ENCODE results near the gene GNG12. TPM values are rescaled to one million over a fixed set of nuclear protein-coding genes. Genes with fewer than 3 reads are reported as not detected.

Gene GNG12
- total RNA-seq, 2 donors from 2014 or later: 116 to 137 TPM

DNA sequence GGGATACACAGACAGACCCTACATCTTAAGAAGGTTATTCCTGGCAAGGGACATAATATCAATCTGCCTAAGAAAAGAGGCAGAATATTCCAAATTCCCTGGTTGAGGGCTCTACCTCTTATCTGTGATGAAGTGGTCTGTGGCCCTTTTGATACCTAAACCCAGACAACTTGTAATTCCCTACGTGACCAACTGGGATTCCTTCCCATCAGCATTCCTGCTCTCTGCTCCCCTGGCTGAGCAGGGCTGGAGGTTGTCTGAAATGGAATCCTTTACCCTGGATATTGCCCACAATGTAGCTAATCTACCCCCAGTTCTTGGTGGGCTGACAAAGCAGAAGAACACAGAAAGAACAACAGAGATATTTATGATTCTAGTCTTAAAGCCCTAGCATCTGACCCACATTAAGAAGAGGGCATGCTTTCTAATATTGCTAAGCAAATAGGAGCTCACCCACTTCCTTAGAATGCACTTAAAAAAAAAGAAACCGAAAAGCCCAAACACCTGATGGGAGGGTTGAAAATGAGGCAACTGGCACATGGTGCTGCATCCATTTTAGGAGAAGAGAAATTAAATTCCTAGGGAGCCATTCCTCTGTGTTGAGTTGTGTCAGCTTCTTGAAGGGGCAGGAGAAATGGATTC is 111.5 kb downstream of the GNG12 start:
- Histone ChIP-seq H3K9me3 (no peaks in the 10 kb centered on the region), H3K27ac (peak overlapping the region; percentile 46 to 80), H3K4me1 (ENCODE audit: control insufficient read depth in 1 of 2, low read depth in 2 of 2) (peaks cover 37 to 59% of the 10 kb centered on the region in 2 donors), H3K4me3 (peak overlapping the region; percentile 8), H3K36me3 (no peaks in the 10 kb centered on the region), H3K27me3 (replicated peaks; ENCODE audit: insufficient read depth) (no peaks in the 10 kb centered on the region)
- TF ChIP-seq CTCF (IDR thresholded peaks at IDR 0.05): no peak
- no peak for ATAC-seq (ENCODE audit: insufficient number of reproducible peaks, low FRiP score, low read depth)
- no peak for DNase-seq (ENCODE audit: low spot score)

GRCh38 chr1:67721112-67721511 is 112.2 kb downstream of the GNG12 start:
- Histone ChIP-seq H3K27me3 (replicated peaks; ENCODE audit: insufficient read depth) (no peaks in the 10 kb centered on the region), H3K9me3 (no peaks in the 10 kb centered on the region), H3K4me1 (ENCODE audit: control insufficient read depth in 1 of 2, low read depth in 2 of 2) (peaks cover 41 to 66% of the 10 kb centered on the region in 2 donors), H3K36me3 (no peaks in the 10 kb centered on the region), H3K27ac (peak overlapping the region; percentile 46 to 80), H3K4me3 (no peak overlapping the region)
- ATAC-seq (ENCODE audit: insufficient number of reproducible peaks, low FRiP score, low read depth): no peak
- no peak for DNase-seq (ENCODE audit: low spot score)
- TF ChIP-seq CTCF (IDR thresholded peaks at IDR 0.05): no peak

- H3K27ac ChIP-seq: no peak overlapping the region
- H3K4me1 ChIP-seq (ENCODE audit: control insufficient read depth in 1 of 2, low read depth in 2 of 2): peaks cover 36 to 72% of the 10 kb centered on the region in 2 donors
Measured at GRCh38 chr1:67719329-67720196, 113.7 kb downstream of the GNG12 start.

GRCh38 chr1:67717876-67718275 is 115.4 kb downstream of the GNG12 start:
- Histone ChIP-seq H3K27me3 (replicated peaks; ENCODE audit: insufficient read depth) (no peaks in the 10 kb centered on the region), H3K4me1 (ENCODE audit: control insufficient read depth in 1 of 2, low read depth in 2 of 2) (peaks cover 32 to 72% of the 10 kb centered on the region in 2 donors), H3K36me3 (no peaks in the 10 kb centered on the region), H3K4me3 (no peak overlapping the region), H3K27ac (no peak overlapping the region), H3K9me3 (no peaks in the 10 kb centered on the region)
- no peak for TF ChIP-seq CTCF (IDR thresholded peaks at IDR 0.05)
- ATAC-seq (ENCODE audit: insufficient number of reproducible peaks, low FRiP score, low read depth) (no peak), DNase-seq (ENCODE audit: low spot score) (no peak)

More at GRCh38 chr1:67719329-67720196, 113.7 kb downstream of the GNG12 start:
- Histone ChIP-seq H3K4me3 (no peak overlapping the region), H3K27me3 (replicated peaks; ENCODE audit: insufficient read depth) (no peaks in the 10 kb centered on the region), H3K9me3 (no peaks in the 10 kb centered on the region), H3K36me3 (no peaks in the 10 kb centered on the region)
- DNase-seq (ENCODE audit: low spot score): no peak
- ATAC-seq (ENCODE audit: insufficient number of reproducible peaks, low FRiP score, low read depth): no peak
- no peak for TF ChIP-seq CTCF (IDR thresholded peaks at IDR 0.05)

GRCh38 chr1:67716800-67717199 is 116.5 kb downstream of the GNG12 start:
- H3K4me3 ChIP-seq: no peak overlapping the region
- TF ChIP-seq CTCF (IDR thresholded peaks at IDR 0.05): no peak
- peaks cover 30 to 72% of the 10 kb centered on the region in 2 donors for H3K4me1 ChIP-seq (ENCODE audit: control insufficient read depth in 1 of 2, low read depth in 2 of 2)
- DNase-seq (ENCODE audit: low spot score) (no peak), ATAC-seq (ENCODE audit: insufficient number of reproducible peaks, low FRiP score, low read depth) (no peak)
- H3K36me3 ChIP-seq: no peaks in the 10 kb centered on the region
- peak overlapping the region; percentile 20 to 95 for H3K27ac ChIP-seq
- no peaks in the 10 kb centered on the region for H3K27me3 ChIP-seq (replicated peaks; ENCODE audit: insufficient read depth)
- H3K9me3 ChIP-seq: no peaks in the 10 kb centered on the region
